ENCODE measurements around the gene ZNHIT6. TPM values are rescaled to one million over a fixed set of nuclear protein-coding genes. Genes with fewer than 3 reads are reported as not detected.

The ZNHIT6 gene
- total RNA-seq, 8 experiments from 2014 or later, result 17.4 to 31.0 (median 24.0) TPM

Other genes with a start within 250 kb of the ZNHIT6 start
- 10 to 100 TPM in 6 of 8 experiments, 1 to 10 TPM in 2; 4.4 to 75.0 (median 20.0) TPM for gene DDAH1, start 243.3 kb downstream of the ZNHIT6 start, total RNA-seq
- gene CCN1, start 127.7 kb downstream of the ZNHIT6 start, total RNA-seq, result 10 to 100 TPM in 3 of 8 experiments, 1 to 10 TPM in 5; 1.2 to 87.9 (median 6.5) TPM

Data from motor neuron (in vitro differentiated cells).